HG03159 (cell line): Measurements from ENCODE around the gene MROH8.

Experiments used
- ATAC-seq: cut with Tn5 transposase; IDR thresholded peaks from one replicate; pipeline ENCODE4 v1.9.1; 2021; ENCODE audit warnings: mild to moderate bottlenecking, moderate library complexity; ENCODE audit not compliant: unreplicated experiment

The MROH8 gene

GRCh38 chr20:37200376-37200775 lies 21.0 kb upstream of the MROH8 start:
- no peak for ATAC-seq

- no peak for ATAC-seq
These were observed 19.7 kb upstream of the MROH8 start for GRCh38 chr20:37198932-37199660.

GRCh38 chr20:37194621-37195417 lies 15.5 kb upstream of the MROH8 start:
- ATAC-seq: no peak

GRCh38 chr20:37193821-37194220 lies 14.5 kb upstream of the MROH8 start:
- ATAC-seq: no peak

- ATAC-seq: no peak
These were observed 13.9 kb upstream of the MROH8 start for GRCh38 chr20:37193226-37193625.

- ATAC-seq: no peak
These were observed 12.9 kb upstream of the MROH8 start for GRCh38 chr20:37192137-37192854.

- no peak for ATAC-seq
These were observed 11.2 kb upstream of the MROH8 start for GRCh38 chr20:37190354-37191112.

- no peak for ATAC-seq
These were observed 10.2 kb upstream of the MROH8 start for GRCh38 chr20:37189416-37190016.

- ATAC-seq: no peak
These were observed 9.4 kb upstream of the MROH8 start for GRCh38 chr20:37188787-37189186.

GRCh38 chr20:37185686-37186085 lies 6.3 kb upstream of the MROH8 start:
- no peak for ATAC-seq

GRCh38 chr20:37179683-37180524 lies 556 bp upstream of the MROH8 start:
- no peak for ATAC-seq

GRCh38 chr20:37172836-37173235 lies 6.5 kb downstream of the MROH8 start:
- no peak for ATAC-seq

- ATAC-seq: no peak
These were observed 12.5 kb downstream of the MROH8 start for GRCh38 chr20:37166867-37167266.

GRCh38 chr20:37165031-37165430 lies 14.3 kb downstream of the MROH8 start:
- ATAC-seq: no peak

- no peak for ATAC-seq
These were observed 15.4 kb downstream of the MROH8 start for GRCh38 chr20:37163832-37164554.

GRCh38 chr20:37162646-37163045 lies 16.7 kb downstream of the MROH8 start:
- no peak for ATAC-seq

GRCh38 chr20:37161830-37162549 lies 17.4 kb downstream of the MROH8 start:
- no peak for ATAC-seq

GRCh38 chr20:37160683-37161082 lies 18.7 kb downstream of the MROH8 start:
- no peak for ATAC-seq
